8988T (cell line): ENCODE results near the gene SEC16A.

Experiments
- DNase-seq: peaks from one replicate; pipeline ENCODE4 v3.0.0; 2011

Gene SEC16A, protein sequence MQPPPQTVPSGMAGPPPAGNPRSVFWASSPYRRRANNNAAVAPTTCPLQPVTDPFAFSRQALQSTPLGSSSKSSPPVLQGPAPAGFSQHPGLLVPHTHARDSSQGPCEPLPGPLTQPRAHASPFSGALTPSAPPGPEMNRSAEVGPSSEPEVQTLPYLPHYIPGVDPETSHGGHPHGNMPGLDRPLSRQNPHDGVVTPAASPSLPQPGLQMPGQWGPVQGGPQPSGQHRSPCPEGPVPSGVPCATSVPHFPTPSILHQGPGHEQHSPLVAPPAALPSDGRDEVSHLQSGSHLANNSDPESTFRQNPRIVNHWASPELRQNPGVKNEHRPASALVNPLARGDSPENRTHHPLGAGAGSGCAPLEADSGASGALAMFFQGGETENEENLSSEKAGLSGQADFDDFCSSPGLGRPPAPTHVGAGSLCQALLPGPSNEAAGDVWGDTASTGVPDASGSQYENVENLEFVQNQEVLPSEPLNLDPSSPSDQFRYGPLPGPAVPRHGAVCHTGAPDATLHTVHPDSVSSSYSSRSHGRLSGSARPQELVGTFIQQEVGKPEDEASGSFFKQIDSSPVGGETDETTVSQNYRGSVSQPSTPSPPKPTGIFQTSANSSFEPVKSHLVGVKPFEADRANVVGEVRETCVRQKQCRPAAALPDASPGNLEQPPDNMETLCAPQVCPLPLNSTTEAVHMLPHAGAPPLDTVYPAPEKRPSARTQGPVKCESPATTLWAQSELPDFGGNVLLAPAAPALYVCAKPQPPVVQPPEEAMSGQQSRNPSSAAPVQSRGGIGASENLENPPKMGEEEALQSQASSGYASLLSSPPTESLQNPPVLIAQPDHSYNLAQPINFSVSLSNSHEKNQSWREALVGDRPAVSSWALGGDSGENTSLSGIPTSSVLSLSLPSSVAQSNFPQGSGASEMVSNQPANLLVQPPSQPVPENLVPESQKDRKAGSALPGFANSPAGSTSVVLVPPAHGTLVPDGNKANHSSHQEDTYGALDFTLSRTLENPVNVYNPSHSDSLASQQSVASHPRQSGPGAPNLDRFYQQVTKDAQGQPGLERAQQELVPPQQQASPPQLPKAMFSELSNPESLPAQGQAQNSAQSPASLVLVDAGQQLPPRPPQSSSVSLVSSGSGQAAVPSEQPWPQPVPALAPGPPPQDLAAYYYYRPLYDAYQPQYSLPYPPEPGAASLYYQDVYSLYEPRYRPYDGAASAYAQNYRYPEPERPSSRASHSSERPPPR (N-terminal part only)

DNA sequence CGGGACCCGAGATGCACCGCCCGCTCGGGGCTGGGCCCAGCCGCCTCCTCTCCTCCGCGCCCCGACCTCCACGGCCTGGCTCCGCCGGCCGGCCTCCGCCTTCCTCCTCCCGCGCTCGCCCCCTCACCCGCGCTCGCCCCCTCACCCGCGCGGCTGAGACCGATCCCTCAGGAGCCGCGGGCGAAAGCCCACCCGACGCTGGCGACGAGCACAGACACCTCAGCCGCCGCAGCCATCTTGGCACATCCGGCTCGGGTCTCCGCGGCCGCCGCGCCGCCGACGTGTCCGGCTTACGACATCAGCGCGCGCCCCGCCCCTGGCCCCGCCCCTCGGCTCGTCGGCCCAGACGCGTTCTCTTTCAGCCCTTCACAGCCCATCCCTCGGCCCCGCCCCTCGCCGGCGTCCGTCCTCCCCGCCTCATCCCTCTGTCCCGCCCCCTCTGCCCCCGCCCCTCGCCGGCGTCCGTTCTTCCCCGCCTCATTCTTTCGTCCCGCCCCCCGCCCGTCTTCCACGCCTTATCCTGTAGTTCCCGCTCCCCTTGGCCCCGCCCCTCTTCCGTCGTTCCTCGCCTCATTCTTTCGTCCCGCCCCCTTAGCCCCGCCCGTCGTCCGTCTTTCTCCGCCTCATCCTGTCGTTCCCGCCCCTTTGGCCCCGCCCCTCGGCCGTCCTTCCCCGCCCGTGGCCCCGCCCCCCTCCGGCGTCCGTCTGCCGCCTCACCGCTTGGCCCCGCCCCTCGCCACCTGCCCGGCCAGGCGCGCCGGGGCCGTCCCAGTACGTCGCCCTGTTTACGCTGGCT is at the start of gene SEC16A:
Gene SEC16A (minus strand): TSS at position 248 of the 796 bp plus-strand sequence. CDS start 5,425 bp downstream, outside the sequence.
- DNase-seq: peak; percentile 89

DNA sequence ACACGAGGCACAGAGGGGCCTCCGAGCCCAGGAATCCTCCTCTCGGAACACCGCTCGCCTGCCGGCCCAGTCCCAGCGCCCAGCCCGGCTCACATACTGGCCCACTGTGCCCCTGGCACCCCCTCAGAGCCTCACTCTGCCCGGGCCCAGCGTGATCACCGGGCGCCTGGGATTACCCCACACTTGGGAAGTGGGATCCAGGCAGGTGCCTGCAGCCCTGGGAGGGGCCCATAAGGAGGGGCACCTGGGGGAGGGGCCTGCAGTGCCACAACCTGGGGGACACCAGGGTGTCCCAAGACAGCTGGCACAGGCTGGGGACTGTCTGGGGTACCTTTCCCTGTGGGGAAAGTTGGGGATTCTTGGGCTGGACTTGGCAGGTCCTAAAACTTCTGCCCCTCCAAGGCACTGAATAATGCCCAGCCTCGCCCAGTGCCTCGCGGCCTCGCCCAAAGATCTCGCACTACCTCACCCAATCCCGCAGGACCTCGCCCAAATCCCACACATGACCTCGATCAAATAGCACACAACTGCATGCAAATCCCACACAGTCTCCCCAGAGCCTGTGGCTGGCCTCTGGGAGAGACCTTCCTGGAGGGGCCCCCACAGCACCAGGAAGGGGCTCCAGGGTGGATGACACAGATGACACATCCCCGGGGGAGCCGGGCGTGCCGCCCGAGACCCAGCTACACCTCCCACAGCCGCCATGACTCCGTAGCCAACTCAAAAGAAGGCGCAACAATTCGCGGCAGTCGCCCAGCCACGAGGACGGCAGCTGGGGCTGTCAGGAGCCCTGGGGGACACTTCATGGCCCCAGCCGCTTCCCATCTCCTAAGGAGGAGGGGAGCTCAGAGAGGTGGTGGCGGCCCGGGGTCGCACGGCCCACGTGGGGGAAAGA is 49.3 kb upstream of the SEC16A start:
- DNase-seq: no peak

- no peak for DNase-seq
Observed at GRCh38 chr9:136531186-136531903, 48.5 kb upstream of the SEC16A start.

DNA sequence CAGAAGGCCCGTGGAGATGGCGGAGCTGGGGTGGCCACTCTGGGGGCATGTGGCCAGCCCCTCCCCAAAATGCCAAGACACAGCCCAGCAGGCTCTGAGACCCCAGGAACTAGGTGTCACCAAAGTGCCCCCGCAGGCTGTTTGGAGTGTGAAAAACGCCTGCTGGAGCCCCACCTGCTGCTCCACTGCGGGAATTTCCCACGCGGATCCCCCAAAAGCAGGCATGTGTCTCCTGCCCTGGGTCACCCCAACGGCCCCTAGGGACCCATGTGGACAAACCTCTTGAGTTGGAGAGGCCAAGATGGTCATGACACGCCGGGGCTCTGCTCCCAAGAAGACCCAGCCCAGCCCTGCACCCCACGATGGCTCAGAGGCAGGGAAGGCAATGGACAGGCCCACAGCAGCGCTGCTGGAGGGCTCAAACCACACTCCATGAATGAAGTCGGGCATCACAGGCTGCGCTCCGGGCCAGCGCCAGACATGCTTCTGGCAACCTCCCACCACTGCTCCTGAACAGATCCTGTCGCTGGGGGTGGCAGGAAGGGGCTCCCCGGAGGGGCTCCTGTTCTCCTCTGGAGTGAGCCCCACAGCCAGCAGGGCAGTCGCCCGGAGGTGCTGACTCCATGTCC is 47.7 kb upstream of the SEC16A start:
- no peak for DNase-seq

- DNase-seq: no peak
Observed at GRCh38 chr9:136529516-136530460, 46.9 kb upstream of the SEC16A start.

- no peak for DNase-seq
Observed at GRCh38 chr9:136528716-136529341, 46.0 kb upstream of the SEC16A start.

GRCh38 chr9:136527721-136528710 is 45.2 kb upstream of the SEC16A start:
- no peak for DNase-seq

DNA sequence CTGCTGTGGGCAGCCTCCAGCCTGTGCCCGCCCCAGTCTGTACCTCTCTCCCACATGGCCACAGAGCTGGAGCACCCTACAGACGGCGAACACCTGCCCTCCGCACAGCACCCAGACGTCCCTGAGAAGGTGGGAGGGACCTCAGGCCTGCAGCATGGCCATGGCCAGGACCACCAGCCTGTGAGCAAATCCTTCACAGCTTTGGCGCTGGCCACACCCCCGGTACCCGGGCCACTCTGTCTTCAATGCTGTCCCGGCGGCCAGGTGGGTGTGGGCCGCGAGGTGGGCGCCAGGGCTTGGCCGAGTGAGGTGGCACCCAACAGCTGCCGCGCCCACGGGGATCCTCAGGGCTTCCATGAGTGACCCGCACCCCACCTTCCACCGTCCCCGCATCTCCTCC is 44.3 kb upstream of the SEC16A start:
- DNase-seq: no peak

GRCh38 chr9:136526625-136527066 is 43.8 kb upstream of the SEC16A start:
- no peak for DNase-seq

- DNase-seq: no peak
Observed at GRCh38 chr9:136525841-136526499, 43.1 kb upstream of the SEC16A start.

- no peak for DNase-seq
Observed at GRCh38 chr9:136525207-136525606, 42.4 kb upstream of the SEC16A start.

DNA sequence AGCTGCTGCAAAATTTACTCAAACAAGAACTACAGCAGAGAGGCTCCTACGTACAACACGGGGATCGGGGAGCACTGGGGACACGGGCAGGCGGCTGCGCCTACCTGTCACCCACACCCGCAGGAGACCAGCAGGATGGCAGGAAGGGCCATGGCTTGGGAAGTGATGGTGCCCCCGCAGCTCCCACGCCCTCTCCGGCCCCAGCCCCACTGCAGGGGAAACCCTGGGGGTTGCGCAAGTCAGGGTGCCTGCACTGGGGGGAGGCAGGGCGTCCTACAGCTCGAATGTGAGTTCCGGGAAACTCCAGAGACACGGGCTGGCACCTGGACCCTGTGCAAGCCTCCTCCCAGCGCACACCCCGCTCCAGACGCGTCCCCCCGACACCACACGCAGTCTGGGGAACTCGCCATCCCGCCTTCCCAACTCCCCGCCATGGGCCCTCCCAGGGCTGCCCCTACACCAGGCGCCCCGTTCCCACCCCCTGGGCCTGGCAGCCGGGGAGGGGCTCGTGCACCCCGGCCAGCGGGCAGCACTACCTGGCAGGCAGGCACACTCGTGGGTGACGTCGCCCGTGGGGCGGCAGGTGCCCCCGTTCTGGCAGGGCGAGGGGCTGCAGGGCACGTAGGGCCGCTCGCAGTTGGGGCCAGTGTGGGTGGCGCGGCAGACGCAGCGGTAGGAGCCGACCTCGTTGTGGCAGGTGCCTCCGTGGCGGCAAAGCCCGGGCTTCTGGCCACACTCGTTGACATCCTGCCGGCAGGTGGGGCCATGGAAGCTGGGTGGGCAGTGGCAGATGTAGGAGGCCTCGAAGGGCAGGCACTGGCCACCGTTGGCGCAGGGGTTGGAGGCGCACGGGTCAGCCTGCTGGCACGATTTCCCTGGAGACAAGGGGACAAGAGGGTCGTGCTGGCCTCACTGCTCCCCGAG is 39.7 kb upstream of the SEC16A start:
- no peak for DNase-seq

DNA sequence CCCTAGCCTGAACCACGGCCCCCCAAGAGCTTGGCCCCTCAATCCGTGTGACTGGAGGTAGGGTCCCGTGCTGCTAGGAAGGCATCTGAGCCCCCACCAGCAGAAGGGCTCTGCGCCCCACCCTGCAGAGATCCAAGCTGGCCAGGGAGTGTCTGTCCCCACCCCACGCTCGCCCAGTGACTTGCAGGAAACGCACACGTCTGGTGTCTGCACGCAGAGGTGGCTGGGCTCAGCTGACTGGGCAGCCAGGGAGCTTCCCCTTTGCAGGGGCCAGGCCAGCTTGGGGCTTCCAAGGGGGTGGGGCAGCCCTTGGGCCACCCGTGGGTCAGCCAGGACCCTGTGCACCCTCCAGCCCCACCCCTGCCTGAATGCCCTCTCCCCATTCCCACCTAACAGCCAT is 38.7 kb upstream of the SEC16A start:
- DNase-seq: no peak

GRCh38 chr9:136520053-136520540 is 37.3 kb upstream of the SEC16A start:
- no peak for DNase-seq
